8988T (cell line): ENCODE data around the gene MRPL46.

Experiments
- DNase-seq: peaks from one replicate; pipeline ENCODE4 v3.0.0; 2011

Gene MRPL46

DNA sequence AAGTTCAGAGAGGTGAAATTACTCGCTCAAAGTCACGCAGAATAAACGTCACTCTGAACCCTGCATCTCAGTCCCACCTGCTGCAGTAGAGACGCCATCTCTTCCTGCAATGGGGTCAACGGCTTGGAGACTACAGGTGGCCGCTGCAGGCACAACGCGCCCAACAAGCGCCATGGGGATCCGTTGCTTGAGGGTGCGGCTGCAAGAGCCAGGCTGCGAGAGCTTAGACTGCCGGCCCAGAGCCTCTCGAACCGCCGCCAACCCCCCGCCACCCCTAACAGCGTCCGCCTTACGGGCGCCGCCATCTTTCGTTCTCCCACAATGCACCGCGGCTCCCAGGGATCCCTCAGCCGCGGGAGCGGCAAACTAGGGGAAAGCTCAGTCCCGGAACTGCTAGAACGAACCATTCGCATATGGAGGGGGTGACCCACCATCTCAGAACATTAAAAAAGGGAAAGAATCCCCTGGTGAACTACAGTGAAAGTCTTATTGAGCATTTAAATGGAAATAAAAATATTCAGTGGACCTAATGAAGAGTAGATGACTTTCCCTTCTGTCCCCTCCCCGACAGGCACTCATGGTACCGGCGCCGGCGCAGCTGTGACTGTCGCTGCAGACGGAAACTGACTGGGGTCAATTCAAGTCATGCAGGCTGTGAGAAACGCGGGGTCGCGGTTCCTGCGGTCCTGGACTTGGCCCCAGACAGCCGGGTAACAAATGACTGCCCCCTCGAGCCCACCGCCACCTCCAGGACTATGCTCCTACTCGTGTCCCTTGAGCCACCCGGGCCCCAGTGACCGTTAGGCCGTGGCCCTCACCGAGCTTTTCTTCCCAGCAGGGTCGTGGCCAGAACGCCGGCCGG lies at the start of gene MRPL46, which contains the start of gene MRPS11:
TSS of gene MRPL46 (minus strand) at position 316 of the 862 bp plus-strand sequence. CDS start at position 305, 11 bp downstream.
TSS of gene MRPS11 (plus strand) at position 636 of the 862 bp plus-strand sequence. CDS start at position 646, 10 bp downstream.
- peak; percentile 48 for DNase-seq

DNA sequence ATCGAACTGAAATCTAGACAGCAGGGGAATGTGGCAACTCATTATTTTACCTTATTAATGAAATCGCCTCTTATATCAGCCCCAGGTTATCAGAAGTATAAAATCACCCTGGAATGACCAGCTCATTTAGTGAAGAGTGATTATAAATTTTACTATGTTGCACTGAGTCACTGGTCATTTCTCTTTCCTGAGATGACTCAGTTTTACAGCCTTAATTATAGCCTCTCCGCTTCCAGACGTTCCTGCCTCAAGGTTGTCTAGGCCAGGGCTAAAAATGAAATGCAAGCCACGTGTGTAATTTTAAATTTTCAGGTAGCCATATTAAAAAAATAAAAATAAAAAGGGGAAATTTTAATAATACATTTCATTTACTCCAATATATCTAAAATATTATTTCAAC lies 46.0 kb upstream of the MRPL46 start:
- no peak for DNase-seq

GRCh38 chr15:88512601-88513000 lies 45.4 kb upstream of the MRPL46 start:
- no peak for DNase-seq

GRCh38 chr15:88512078-88512477 lies 44.9 kb upstream of the MRPL46 start:
- DNase-seq: no peak

DNA sequence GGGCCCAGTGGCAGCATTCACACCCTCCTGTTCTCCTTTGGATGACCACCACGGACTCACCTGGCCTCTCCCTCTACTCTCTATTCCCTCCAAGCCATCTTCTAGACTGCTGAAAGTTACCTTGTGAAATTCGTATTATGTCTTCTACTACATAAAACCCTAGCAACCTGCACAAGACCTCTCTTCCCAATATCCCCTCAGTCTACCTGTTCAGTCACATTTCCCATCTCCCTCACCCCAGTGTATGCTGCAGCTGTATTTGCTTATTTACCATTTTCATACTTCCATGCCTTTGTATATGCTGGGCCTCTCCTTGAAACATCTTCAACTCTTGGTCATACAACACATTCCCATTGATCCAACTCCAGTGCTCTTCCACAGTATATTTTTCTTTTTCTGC lies 44.0 kb upstream of the MRPL46 start:
- no peak for DNase-seq

GRCh38 chr15:88509964-88510363 lies 42.8 kb upstream of the MRPL46 start:
- DNase-seq: no peak

DNA sequence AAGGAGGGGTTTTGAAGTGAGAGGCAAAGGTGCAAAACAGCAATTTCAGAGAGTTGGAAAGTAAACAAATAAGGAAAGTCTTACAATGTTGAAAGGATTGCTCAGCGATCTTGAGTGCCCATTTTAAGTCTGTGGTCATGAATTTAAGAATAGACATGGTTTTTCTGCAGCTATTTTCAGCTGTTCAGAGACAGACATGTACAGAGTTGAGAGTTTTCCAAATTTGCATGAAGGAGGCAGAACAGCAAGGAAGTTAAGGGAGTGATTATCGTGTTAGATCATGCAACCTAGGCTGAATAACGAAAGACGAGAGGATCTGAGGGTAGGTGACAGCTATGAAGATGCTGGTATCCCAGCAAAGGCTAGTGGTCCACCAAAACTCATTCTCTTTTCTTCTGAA lies 42.1 kb upstream of the MRPL46 start:
- DNase-seq: no peak

DNA sequence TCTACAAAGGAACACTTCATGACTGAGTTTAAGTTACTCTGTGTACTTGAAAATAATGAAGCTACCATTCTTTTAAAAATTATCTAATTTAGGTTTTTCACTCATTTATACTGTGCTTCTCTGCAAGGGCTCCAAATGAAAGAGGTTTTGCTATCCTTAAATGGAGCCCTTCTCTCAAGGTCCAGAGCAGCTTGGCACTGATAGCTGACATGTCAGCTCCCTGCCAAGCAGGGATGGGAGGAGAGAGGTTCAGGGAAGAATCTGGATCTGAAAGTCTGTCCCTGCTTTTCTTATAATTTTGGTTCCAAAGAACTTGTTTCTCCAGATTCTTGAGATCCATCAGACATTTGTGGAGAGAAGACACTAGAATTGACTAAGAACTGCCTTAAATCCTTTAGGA lies 39.4 kb upstream of the MRPL46 start:
- DNase-seq: no peak

DNA sequence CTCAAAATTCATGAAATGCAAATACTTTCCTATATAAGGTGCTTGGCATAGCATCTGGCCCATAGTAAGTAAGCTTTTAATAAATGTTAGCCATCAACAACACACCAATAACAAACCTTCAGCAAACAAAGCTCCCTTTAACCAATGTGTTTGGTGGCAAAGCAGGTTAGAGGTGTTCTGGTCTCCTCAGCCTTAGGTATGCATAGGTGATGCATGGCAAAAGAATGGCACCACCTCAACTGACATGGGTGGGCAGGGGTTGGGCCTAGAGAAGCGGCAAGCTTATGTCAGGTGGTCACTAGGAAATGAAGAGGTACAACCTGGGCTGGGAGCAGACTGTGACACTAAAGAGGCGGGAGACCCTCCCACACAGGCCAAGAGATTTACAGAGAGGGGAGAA lies 38.5 kb upstream of the MRPL46 start:
- DNase-seq: no peak

GRCh38 chr15:88504445-88504844 lies 37.3 kb upstream of the MRPL46 start:
- no peak for DNase-seq

GRCh38 chr15:88498996-88499395 lies 31.8 kb upstream of the MRPL46 start:
- DNase-seq: no peak

DNA sequence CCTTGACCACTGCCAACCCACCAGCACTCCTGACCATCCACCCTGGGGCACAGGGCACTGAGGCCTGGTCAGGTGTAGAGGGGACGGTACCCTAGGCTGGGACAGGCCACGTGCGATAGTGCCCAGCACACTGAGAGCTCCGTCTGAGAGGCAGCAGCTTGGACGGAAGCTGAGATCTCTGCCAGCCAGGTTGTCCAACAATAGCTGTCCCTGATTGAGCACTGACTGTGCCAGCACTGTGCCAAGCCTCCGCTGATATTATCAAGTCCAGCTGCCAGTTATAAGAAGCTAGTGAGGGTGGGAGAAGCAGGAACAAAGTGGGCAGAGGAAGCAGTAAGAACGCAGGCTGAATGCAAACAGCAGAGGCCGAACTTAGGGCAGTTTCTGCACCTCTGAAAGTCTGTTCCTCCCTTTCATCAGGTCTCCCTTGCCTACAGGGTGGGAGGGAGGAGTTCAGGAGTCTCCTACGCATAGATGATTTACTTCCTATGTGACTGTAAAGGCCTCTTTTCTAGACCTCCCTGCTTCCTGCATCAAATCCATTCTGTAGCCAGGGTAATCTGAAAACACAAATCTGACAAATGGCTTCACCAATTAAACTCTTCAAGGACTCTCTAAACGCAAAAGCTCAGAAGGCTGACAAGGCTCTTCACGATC lies 30.0 kb upstream of the MRPL46 start:
- no peak for DNase-seq

- no peak for DNase-seq
Observed at GRCh38 chr15:88493844-88494243, 26.7 kb upstream of the MRPL46 start.

DNA sequence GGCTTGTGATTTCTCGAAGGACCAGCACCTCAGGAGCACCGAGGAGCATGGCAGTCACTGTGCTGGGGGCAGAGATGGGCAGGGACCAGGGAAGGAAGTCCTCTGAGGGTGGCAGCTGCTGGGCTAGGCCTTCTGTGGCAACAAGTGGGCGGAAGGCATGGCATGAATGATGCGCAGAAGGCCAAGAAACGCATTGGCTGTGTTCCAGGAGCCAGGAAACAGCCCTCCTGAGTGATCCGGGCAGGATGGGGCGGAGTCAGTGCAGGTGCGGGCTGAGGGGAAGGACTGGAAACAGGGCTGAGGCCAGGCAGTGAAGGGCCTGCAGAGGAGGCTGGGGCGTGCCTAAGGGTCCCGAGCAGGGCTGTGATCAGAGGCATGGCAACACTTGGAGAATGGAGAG lies 24.0 kb upstream of the MRPL46 start:
- no peak for DNase-seq

DNA sequence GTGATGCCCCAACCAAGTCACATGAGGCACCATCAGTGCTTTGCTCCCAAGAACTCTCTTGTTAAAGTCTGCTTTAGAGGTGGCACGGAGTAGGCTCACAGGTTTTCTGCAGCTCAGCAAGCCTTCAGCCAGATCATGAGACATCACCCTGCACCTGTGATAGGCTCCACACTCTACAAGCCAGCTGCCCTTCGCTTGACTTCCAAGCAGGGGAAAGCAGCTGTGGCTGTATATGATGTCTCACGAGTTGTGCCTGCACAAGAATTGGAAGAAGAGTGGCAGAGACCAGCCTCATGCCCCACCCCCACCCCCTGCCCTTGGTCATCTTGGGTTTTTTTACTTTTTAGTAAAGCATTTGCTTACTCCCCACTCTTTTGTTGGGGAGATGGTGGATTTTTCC lies 22.8 kb upstream of the MRPL46 start:
- DNase-seq: no peak

DNA sequence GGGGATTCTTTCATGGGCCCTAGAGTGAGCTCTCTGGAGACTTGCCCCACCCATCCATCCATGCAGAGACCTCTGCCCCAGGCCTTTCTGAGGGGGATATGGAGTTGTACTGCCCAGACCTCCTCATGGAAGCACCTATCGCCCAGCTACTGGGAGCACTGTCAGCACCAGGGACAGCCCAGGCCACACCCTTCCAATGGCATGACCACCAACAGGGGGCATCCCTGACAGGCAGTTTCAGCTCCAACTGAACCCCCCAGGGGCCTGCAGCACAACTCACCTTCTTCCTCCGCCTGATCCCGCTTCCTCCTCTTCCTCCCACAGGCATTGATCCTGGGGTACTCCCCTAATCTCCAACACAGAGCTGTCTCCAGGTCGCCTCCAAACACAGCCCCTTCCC lies 22.1 kb upstream of the MRPL46 start:
- no peak for DNase-seq

GRCh38 chr15:88487796-88488523 lies 20.8 kb upstream of the MRPL46 start:
- DNase-seq: no peak

DNA sequence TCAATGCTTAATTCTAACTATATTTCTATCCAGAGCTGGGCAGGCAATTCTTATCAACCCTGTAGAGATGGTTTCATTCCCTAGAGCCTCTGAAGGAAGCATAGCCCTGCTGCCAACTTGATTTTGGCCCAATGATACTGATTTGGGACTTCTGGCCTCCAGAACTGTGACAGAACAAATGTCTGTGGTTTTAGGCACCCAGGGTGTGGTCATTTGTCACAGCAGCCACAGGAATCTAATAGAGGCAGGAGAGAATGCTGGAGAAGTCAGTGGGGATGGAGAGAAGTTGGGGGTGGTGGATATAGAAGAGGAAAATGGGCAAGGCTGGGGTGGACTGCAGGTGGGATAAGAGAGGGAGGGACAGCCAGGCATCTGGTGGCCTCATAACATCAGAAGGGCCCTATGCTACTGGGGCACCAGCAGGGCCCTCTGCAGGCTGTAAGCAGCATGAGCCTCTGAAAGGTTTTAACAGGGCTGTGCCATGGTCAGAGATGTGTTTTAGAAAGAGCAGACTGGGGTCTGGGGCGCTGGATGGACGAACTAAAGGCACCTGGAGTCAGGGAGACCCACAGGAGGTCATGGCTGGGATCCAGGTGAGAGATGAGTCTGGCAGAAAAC lies 20.1 kb upstream of the MRPL46 start:
- no peak for DNase-seq

DNA sequence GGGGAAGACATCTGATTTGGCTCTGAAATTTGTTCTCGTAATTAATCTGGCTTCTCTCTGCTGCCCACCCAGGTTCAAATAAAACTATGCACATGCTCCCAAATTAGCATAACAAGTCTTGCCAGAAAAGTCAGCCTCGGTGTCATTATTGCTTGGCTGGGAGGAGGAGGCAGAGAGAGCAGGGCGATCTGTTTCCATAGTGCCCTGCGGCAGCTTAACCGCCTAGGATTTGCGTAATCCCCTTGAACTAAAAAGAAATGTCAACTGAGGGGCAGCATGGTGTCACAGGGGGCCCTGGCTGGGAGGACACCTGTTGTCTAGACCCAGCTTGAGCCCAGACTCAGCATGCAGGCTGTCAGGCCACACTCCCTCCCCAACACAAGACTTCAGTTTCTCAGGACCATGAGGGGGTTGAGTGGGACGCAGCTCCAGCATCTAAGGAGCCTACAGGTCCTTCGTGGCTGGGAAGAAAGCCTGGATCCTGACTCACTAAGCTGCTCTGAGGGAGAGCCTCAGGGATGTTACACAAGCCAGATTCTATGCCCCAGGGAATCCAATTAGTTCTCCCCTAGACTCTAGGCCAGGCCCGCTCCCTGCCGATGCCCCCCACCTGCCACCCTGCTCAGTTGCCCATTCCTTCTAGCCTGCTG lies 17.6 kb upstream of the MRPL46 start:
- DNase-seq: no peak

DNA sequence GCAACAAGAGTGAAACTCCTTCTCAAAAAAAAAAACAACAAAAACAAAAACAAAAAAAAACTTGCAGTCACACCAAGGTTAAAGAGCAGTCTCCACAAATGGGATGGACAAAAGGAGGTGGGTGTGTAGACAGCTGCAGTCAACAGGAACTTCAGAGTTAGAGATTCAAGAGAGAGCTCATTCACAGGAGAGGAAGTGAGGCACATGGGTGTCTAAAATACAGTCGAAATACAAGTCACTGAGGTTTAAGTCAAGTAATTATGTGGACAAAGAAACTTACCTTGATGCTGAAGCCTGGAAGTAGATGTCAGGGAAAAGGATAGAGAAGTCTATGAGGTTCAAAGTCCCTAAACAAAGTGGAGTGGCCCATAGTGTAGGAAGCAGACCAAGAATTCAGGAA lies 15.1 kb upstream of the MRPL46 start:
- no peak for DNase-seq

DNA sequence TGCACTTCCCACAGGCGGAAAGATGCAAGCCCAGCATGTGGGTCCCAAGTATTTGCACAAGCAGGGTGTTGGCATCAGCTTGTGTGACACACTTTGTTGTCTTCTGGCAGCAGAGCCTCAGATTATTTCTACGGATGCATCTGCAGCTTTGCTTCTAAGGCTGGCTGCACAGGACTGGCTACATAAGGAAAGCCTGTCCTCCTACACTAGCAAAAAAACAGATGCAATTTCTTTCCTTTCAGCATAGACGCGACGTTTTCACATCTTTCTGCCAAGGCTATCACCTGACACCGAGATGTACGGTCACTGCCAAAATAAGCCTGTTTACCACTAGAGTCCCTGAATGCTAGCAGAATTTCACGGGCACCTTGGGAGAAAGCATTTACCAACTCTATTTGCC lies 13.8 kb upstream of the MRPL46 start:
- no peak for DNase-seq

DNA sequence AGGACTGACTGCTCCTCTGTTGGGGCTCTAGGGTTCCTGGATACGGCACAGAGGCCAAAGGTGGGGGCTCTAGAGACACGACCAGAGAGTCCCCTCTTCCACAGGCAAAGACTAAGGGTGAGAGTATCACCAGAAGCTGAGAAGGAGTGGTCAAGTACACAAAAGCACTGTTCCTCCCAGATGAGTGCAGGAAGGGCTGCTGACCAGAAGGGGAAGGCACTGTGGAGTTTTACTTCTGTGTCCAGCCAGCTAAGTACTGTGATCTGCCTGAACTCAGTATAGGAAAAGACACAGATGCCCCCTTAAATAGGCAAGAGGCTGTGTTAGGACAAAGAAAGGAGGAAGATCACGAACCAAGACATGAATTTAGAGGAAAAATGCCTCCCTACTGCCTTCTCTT lies 12.0 kb upstream of the MRPL46 start:
- DNase-seq: no peak

- no peak for DNase-seq
Observed at GRCh38 chr15:88477904-88478303, 10.7 kb upstream of the MRPL46 start.
